ENCODE data around the gene PDE4B.

PDE4B gene

GRCh38 chr1:66374561-66375111, 581.9 kb downstream of the PDE4B start:
- Histone ChIP-seq H3K36me3 (ENCODE audit: control insufficient read depth, insufficient read depth, low read length) (no peaks in the 10 kb centered on the region), H3K4me3 (ENCODE audit: insufficient read depth, low read depth, low read length) (no peak overlapping the region), H3K9me3 (ENCODE audit: control insufficient read depth, low read length) (no peaks in the 10 kb centered on the region), H3K4me1 (ENCODE audit: control insufficient read depth, insufficient read depth, low read length) (no peaks in the 10 kb centered on the region), H3K27ac (ENCODE audit: insufficient read depth, low read depth, low read length, poor library complexity, severe bottlenecking) (no peak overlapping the region), H3K27me3 (ENCODE audit: control insufficient read depth, insufficient read depth, low read length, poor library complexity, severe bottlenecking) (no peaks in the 10 kb centered on the region)
- WGBS, 2 experiments, result 88 to 100% methylated on average over 1 of the region's 2 CpGs

GRCh38 chr1:66375125-66375524, 582.4 kb downstream of the PDE4B start:
- H3K9me3 ChIP-seq (ENCODE audit: control insufficient read depth, low read length), result no peaks in the 10 kb centered on the region
- H3K36me3 ChIP-seq (ENCODE audit: control insufficient read depth, insufficient read depth, low read length), result no peaks in the 10 kb centered on the region
- no peak overlapping the region for H3K4me3 ChIP-seq (ENCODE audit: insufficient read depth, low read depth, low read length)
- H3K27ac ChIP-seq (ENCODE audit: insufficient read depth, low read depth, low read length, poor library complexity, severe bottlenecking), result no peak overlapping the region
- WGBS, 2 experiments, result 85 to 87% methylated on average over 2 of the region's 2 CpGs
- no peaks in the 10 kb centered on the region for H3K27me3 ChIP-seq (ENCODE audit: control insufficient read depth, insufficient read depth, low read length, poor library complexity, severe bottlenecking)
- no peaks in the 10 kb centered on the region for H3K4me1 ChIP-seq (ENCODE audit: control insufficient read depth, insufficient read depth, low read length)

GRCh38 chr1:66380452-66381212, 587.9 kb downstream of the PDE4B start:
- Histone ChIP-seq H3K9me3 (ENCODE audit: control insufficient read depth, low read length) (no peaks in the 10 kb centered on the region), H3K4me1 (ENCODE audit: control insufficient read depth, insufficient read depth, low read length) (no peaks in the 10 kb centered on the region), H3K27me3 (ENCODE audit: control insufficient read depth, insufficient read depth, low read length, poor library complexity, severe bottlenecking) (no peaks in the 10 kb centered on the region), H3K4me3 (ENCODE audit: insufficient read depth, low read depth, low read length) (no peak overlapping the region), H3K36me3 (ENCODE audit: control insufficient read depth, insufficient read depth, low read length) (no peaks in the 10 kb centered on the region), H3K27ac (ENCODE audit: insufficient read depth, low read depth, low read length, poor library complexity, severe bottlenecking) (no peak overlapping the region)
- WGBS, 2 experiments, result 87 to 95% methylated on average over 3 of the region's 3 CpGs

- Histone ChIP-seq H3K27me3 (ENCODE audit: control insufficient read depth, insufficient read depth, low read length, poor library complexity, severe bottlenecking) (no peaks in the 10 kb centered on the region), H3K4me1 (ENCODE audit: control insufficient read depth, insufficient read depth, low read length) (no peaks in the 10 kb centered on the region), H3K27ac (ENCODE audit: insufficient read depth, low read depth, low read length, poor library complexity, severe bottlenecking) (no peak overlapping the region), H3K4me3 (ENCODE audit: insufficient read depth, low read depth, low read length) (no peak overlapping the region), H3K36me3 (ENCODE audit: control insufficient read depth, insufficient read depth, low read length) (no peaks in the 10 kb centered on the region), H3K9me3 (ENCODE audit: control insufficient read depth, low read length) (peaks cover 4% of the 10 kb centered on the region)
- 92 to 96% methylated on average over 9 of the region's 9 CpGs for WGBS, 2 experiments
Observed at GRCh38 chr1:66381621-66382275, 589.1 kb downstream of the PDE4B start.

GRCh38 chr1:66383168-66383567, 590.5 kb downstream of the PDE4B start:
- Histone ChIP-seq H3K9me3 (ENCODE audit: control insufficient read depth, low read length) (peaks cover 6% of the 10 kb centered on the region), H3K36me3 (ENCODE audit: control insufficient read depth, insufficient read depth, low read length) (no peaks in the 10 kb centered on the region), H3K4me3 (ENCODE audit: insufficient read depth, low read depth, low read length) (no peak overlapping the region), H3K27ac (ENCODE audit: insufficient read depth, low read depth, low read length, poor library complexity, severe bottlenecking) (no peak overlapping the region), H3K27me3 (ENCODE audit: control insufficient read depth, insufficient read depth, low read length, poor library complexity, severe bottlenecking) (no peaks in the 10 kb centered on the region), H3K4me1 (ENCODE audit: control insufficient read depth, insufficient read depth, low read length) (no peaks in the 10 kb centered on the region)
- 98 to 99% methylated on average over 5 of the region's 5 CpGs for WGBS, 2 experiments

GRCh38 chr1:66383611-66384010, 590.9 kb downstream of the PDE4B start:
- Histone ChIP-seq H3K27ac (ENCODE audit: insufficient read depth, low read depth, low read length, poor library complexity, severe bottlenecking) (no peak overlapping the region), H3K4me1 (ENCODE audit: control insufficient read depth, insufficient read depth, low read length) (no peaks in the 10 kb centered on the region), H3K27me3 (ENCODE audit: control insufficient read depth, insufficient read depth, low read length, poor library complexity, severe bottlenecking) (no peaks in the 10 kb centered on the region), H3K9me3 (ENCODE audit: control insufficient read depth, low read length) (peaks cover 6% of the 10 kb centered on the region), H3K36me3 (ENCODE audit: control insufficient read depth, insufficient read depth, low read length) (no peaks in the 10 kb centered on the region), H3K4me3 (ENCODE audit: insufficient read depth, low read depth, low read length) (no peak overlapping the region)
- 84 to 100% methylated on average over 1 of the region's 1 CpG for WGBS, 2 experiments

- H3K4me3 ChIP-seq (ENCODE audit: insufficient read depth, low read depth, low read length), result no peak overlapping the region
- no peaks in the 10 kb centered on the region for H3K36me3 ChIP-seq (ENCODE audit: control insufficient read depth, insufficient read depth, low read length)
- WGBS, 2 experiments, result 93 to 94% methylated on average over 1 of the region's 1 CpG
- no peak overlapping the region for H3K27ac ChIP-seq (ENCODE audit: insufficient read depth, low read depth, low read length, poor library complexity, severe bottlenecking)
- peaks cover 6% of the 10 kb centered on the region for H3K9me3 ChIP-seq (ENCODE audit: control insufficient read depth, low read length)
- no peaks in the 10 kb centered on the region for H3K27me3 ChIP-seq (ENCODE audit: control insufficient read depth, insufficient read depth, low read length, poor library complexity, severe bottlenecking)
- no peaks in the 10 kb centered on the region for H3K4me1 ChIP-seq (ENCODE audit: control insufficient read depth, insufficient read depth, low read length)
Observed at GRCh38 chr1:66384258-66384921, 591.7 kb downstream of the PDE4B start.

GRCh38 chr1:66386712-66387111, 594.0 kb downstream of the PDE4B start:
- no peaks in the 10 kb centered on the region for H3K4me1 ChIP-seq (ENCODE audit: control insufficient read depth, insufficient read depth, low read length)
- H3K9me3 ChIP-seq (ENCODE audit: control insufficient read depth, low read length), result peaks cover 6% of the 10 kb centered on the region
- WGBS, 2 experiments, result 88 to 100% methylated on average over 1 of the region's 1 CpG
- no peaks in the 10 kb centered on the region for H3K27me3 ChIP-seq (ENCODE audit: control insufficient read depth, insufficient read depth, low read length, poor library complexity, severe bottlenecking)
- H3K27ac ChIP-seq (ENCODE audit: insufficient read depth, low read depth, low read length, poor library complexity, severe bottlenecking), result no peak overlapping the region
- H3K4me3 ChIP-seq (ENCODE audit: insufficient read depth, low read depth, low read length), result no peak overlapping the region
- H3K36me3 ChIP-seq (ENCODE audit: control insufficient read depth, insufficient read depth, low read length), result no peaks in the 10 kb centered on the region

GRCh38 chr1:66388913-66389312, 596.2 kb downstream of the PDE4B start:
- Histone ChIP-seq H3K36me3 (ENCODE audit: control insufficient read depth, insufficient read depth, low read length) (no peaks in the 10 kb centered on the region), H3K9me3 (ENCODE audit: control insufficient read depth, low read length) (peaks cover 6% of the 10 kb centered on the region), H3K27me3 (ENCODE audit: control insufficient read depth, insufficient read depth, low read length, poor library complexity, severe bottlenecking) (no peaks in the 10 kb centered on the region), H3K27ac (ENCODE audit: insufficient read depth, low read depth, low read length, poor library complexity, severe bottlenecking) (no peak overlapping the region), H3K4me3 (ENCODE audit: insufficient read depth, low read depth, low read length) (no peak overlapping the region), H3K4me1 (ENCODE audit: control insufficient read depth, insufficient read depth, low read length) (no peaks in the 10 kb centered on the region)
- 91 to 97% methylated on average over 1 to 2 of the region's 2 CpGs for WGBS, 2 experiments
